Measurements from ENCODE around the gene HAUS8. TPM values are rescaled to one million over a fixed set of nuclear protein-coding genes. Genes with fewer than 3 reads are reported as not detected.

The HAUS8 gene
- total and polyA plus RNA-seq, 2 donors (not counting 3 experiments of a cell fraction or from before 2014, with no cell fraction given) = 9.6 to 30.3 TPM

- Histone ChIP-seq H2AFZ (ENCODE audit: low read depth, low read length) (no peak overlapping the region), H3K4me3 (replicated peaks in 1 of 3; ENCODE audit: insufficient read depth in 1 of 3, low read depth in 1 of 3, low read length in 3 of 3) (no peak overlapping the region), H3K9ac (replicated peaks; ENCODE audit: extremely low read depth, insufficient read depth, low read length) (no peak overlapping the region), H3K4me2 (ENCODE audit: insufficient read depth, low read length) (no peak overlapping the region), H3K36me3 (ENCODE audit: control insufficient read depth in 2 of 2, extremely low read depth in 1 of 2, insufficient read depth in 2 of 2, low read length in 2 of 2) (no peaks in the 10 kb centered on the region), H3K4me1 (ENCODE audit: control insufficient read depth, extremely low read depth, insufficient read depth, low read length) (no peaks in the 10 kb centered on the region), H3K27ac (ENCODE audit: insufficient read depth, low read depth, low read length) (no peak overlapping the region), H3K79me2 (ENCODE audit: control insufficient read depth, insufficient read depth, low read length) (no peaks in the 10 kb centered on the region), H3K9me3 (replicated peaks; ENCODE audit: control insufficient read depth, insufficient read depth, low read length) (no peaks in the 10 kb centered on the region), H3K27me3 (ENCODE audit: control insufficient read depth in 2 of 2, insufficient read depth in 2 of 2, low read length in 2 of 2) (peaks cover 2 to 3% of the 10 kb centered on the region in 2 experiments), H4K20me1 (replicated peaks; ENCODE audit: control insufficient read depth, extremely low read depth, insufficient read depth, low read length) (no peaks in the 10 kb centered on the region), H3K9me1 (replicated peaks; ENCODE audit: control insufficient read depth, extremely low read depth, insufficient read depth, low read length) (no peaks in the 10 kb centered on the region)
- DNase-seq (ENCODE audit: low read depth, low spot score) = peak; percentile 55
- TF ChIP-seq GATA2 (IDR thresholded peaks at IDR 0.05; ENCODE audit: insufficient read depth, insufficient read length, low read depth, low read length) (no peak), POLR2A (IDR thresholded peaks at IDR 0.05; ENCODE audit: low read depth, low read length) (no peak), MAX (IDR thresholded peaks at IDR 0.05; ENCODE audit: insufficient read depth, insufficient read length) (no peak), FOS (IDR thresholded peaks at IDR 0.05; ENCODE audit: borderline replicate concordance, insufficient read depth, low read length) (no peak), MYC (IDR thresholded peaks at IDR 0.05; ENCODE audit: low read depth, low read length) (no peak), JUN (IDR thresholded peaks at IDR 0.05; ENCODE audit: borderline replicate concordance, insufficient read depth, insufficient read length, low read depth) (no peak), POLR2AphosphoS5 (IDR thresholded peaks at IDR 0.05; ENCODE audit: insufficient read depth, low read depth, low read length) (no peak), CTCF (IDR thresholded peaks at IDR 0.05; ENCODE audit: extremely low read depth in 1 of 2, insufficient read depth in 1 of 2, low read depth in 1 of 2, low read length in 2 of 2) (no peak), EZH2 (IDR thresholded peaks at IDR 0.05; ENCODE audit: borderline replicate concordance, low read depth, low read length, severe bottlenecking) (no peak)
- intact Hi-C loops (cut with micrococcal nuclease) = no loop called here
- BruUV-seq (replicated peaks) = no TSS peak
- FAIRE-seq = peak; percentile 40
- dilution Hi-C loops (cut with MboI; ENCODE audit: extremely low pct_ligation_motif_present, low sequenced_read_pairs) = no loop called here
- ChIA-PET CTCF (interaction anchor here (1.5 to 2.1 kb wide), 3 partner anchors 8 to 263 kb away, joined by 4 to 14 read pairs (median 5); no protein-coding TSS in a partner anchor), POLR2A (no interaction called here)
Observed at GRCh38 chr19:17041976-17042375, 33.3 kb downstream of the HAUS8 start.
